Panc1 (cell line): ENCODE measurements around the gene LPAR3. TPM values are rescaled to one million over a fixed set of nuclear protein-coding genes. Genes with fewer than 3 reads are reported as not detected.

ENCODE experiments used
- ATAC-seq: fragments of 200-7000 bp; cut with Tn5 transposase; 2 replicates; pipeline ENCODE4 v1.9.1; 2020; ENCODE audit warnings: mild to moderate bottlenecking, moderate library complexity
- BruUV-seq: library from RNA; stranded (reverse); fragments of 400-500 nt; replicated peaks from 2 replicates; lab custom pipeline; 2021; lab: Mats Ljungman, UMichigan
- CTCF ChIA-PET: fragments of 300-600 bp; sonication (Branson Sonifier 250); formaldehyde crosslinking; loops from one replicate; lab custom pipeline; 2022; ENCODE audit warnings: antibody characterized with exemption; lab: Charles Lee
- POLR2A ChIA-PET: fragments of 300-600 bp; sonication (Branson Sonifier 250); formaldehyde crosslinking; loops from one replicate; lab custom pipeline; 2022; ENCODE audit warnings: antibody characterized with exemption; lab: Charles Lee
- DNase-seq: peaks from one replicate; pipeline ENCODE4 v3.0.0-alpha.2; 2010; ENCODE audit warnings: low read depth, low spot score
- H3K27ac ChIP-seq: 2 replicates; pipeline ENCODE4 v1.5.1; 2011; ENCODE audit warnings: mild to moderate bottlenecking, low read length, inconsistent platforms
- H3K27me3 ChIP-seq: fragments of 200-500 bp; sonication (Bioruptor generic); 2 replicates; pipeline ENCODE4 v1.6.0; 2014; ENCODE audit warnings: low read length, inconsistent platforms; ENCODE audit not compliant: control insufficient read depth, insufficient read depth
- H3K36me3 ChIP-seq: fragments of 200-500 bp; sonication (Bioruptor generic); 2 replicates; pipeline ENCODE4 v1.5.1; 2014; ENCODE audit warnings: inconsistent platforms, mild to moderate bottlenecking, low read length, moderate library complexity; ENCODE audit not compliant: control insufficient read depth, insufficient read depth
- H3K4me1 ChIP-seq: 2 replicates; pipeline ENCODE4 v1.5.1; 2011; ENCODE audit warnings: inconsistent platforms, mild to moderate bottlenecking, low read length, moderate library complexity; ENCODE audit not compliant: control insufficient read depth, insufficient read depth
- H3K4me3 ChIP-seq, 2 experiments: 2 replicates each; pipeline ENCODE4 v1.5.1; 2011 to 2012; ENCODE audit warnings: low read depth in 2 of 2, low read length in 2 of 2, mild to moderate bottlenecking in 2 of 2, inconsistent platforms in 1 of 2, moderate library complexity in 1 of 2
- H3K9me3 ChIP-seq: fragments of 200-500 bp; sonication (Bioruptor generic); 2 replicates; pipeline ENCODE4 v1.5.1; 2014; ENCODE audit warnings: low read depth, mild to moderate bottlenecking, inconsistent platforms, low read length, moderate library complexity; ENCODE audit not compliant: control insufficient read depth, insufficient read depth
- CTCF ChIP-seq: fragments of 450-650 bp; IDR thresholded peaks from 2 replicates; pipeline ENCODE4 v1.5.1; 2017; ENCODE audit warnings: mild to moderate bottlenecking
- POLR2AphosphoS5 ChIP-seq: IDR thresholded peaks from 2 replicates; pipeline ENCODE4 v1.6.1; 2012; ENCODE audit warnings: mild to moderate bottlenecking, low read depth, low read length, moderate library complexity
- REST ChIP-seq, 2 experiments: IDR thresholded peaks; 2 replicates each; pipeline ENCODE4 v1.6.1; 2011 to 2012; ENCODE audit warnings: low read depth in 2 of 2, control low read depth in 1 of 2, low read length in 1 of 2, mild to moderate bottlenecking in 1 of 2, moderate library complexity in 1 of 2; ENCODE audit not compliant: insufficient read depth in 1 of 2
- SIN3A ChIP-seq: IDR thresholded peaks from 2 replicates; pipeline ENCODE4 v1.6.1; 2012; ENCODE audit warnings: low read depth, mild to moderate bottlenecking, low read length, moderate library complexity, borderline replicate concordance; ENCODE audit not compliant: insufficient read depth
- TCF7L2 ChIP-seq: IDR thresholded peaks from 2 replicates; pipeline ENCODE4 v1.6.1; 2011; ENCODE audit warnings: mild to moderate bottlenecking, low read depth, low read length, inconsistent platforms
- in situ Hi-C: cut with HindIII; loops from 2 replicates; pipeline ENCODE4 v1.10.0; 2016; ENCODE audit warnings: low sequenced_read_pairs, low pct_unique_long_range_greater_than_20kb
- intact Hi-C: fragments of 100-400 bp; cut with micrococcal nuclease; formaldehyde crosslinking; loops from one replicate; pipeline ENCODE4 v1.10.0; 2022; ENCODE audit not compliant: unreplicated experiment
- total RNA-seq: library from RNA; stranded (reverse); gene quantifications from one replicate; pipeline ENCODE4 v1.2.1, GENCODE V29; 2021; ENCODE audit not compliant: unreplicated experiment

LPAR3 gene
- total RNA-seq, 1 experiment from 2014 or later = 6.3 TPM

- no peaks in the 10 kb centered on the region for H3K9me3 ChIP-seq
- POLR2A ChIA-PET = no interaction called here
- CTCF ChIA-PET = no interaction called here
- TF ChIP-seq CTCF (no peak), SIN3A (no peak), REST (IDR thresholded peaks at IDR 0.05; ENCODE audit: insufficient read depth in 1 of 2, low read depth in 2 of 2, low read length in 1 of 2) (no peak), TCF7L2 (no peak), POLR2AphosphoS5 (no peak)
- intact Hi-C loops (no loop called here), in situ Hi-C loops (no loop called here)
- no peaks in the 10 kb centered on the region for H3K36me3 ChIP-seq
- no peak for DNase-seq
- BruUV-seq = no TSS peak
- peaks cover 7% of the 10 kb centered on the region; the same call in 1 of the 2 replicates for H3K4me1 ChIP-seq
- H3K27ac ChIP-seq = no peak overlapping the region
- H3K4me3 ChIP-seq = no peak overlapping the region
- H3K27me3 ChIP-seq = no peaks in the 10 kb centered on the region
- ATAC-seq = no peak
Measured at GRCh38 chr1:84855691-84856630, 37.0 kb downstream of the LPAR3 start.

GRCh38 chr1:84855168-84855567, 37.8 kb downstream of the LPAR3 start:
- H3K27me3 ChIP-seq = no peaks in the 10 kb centered on the region
- POLR2A ChIA-PET = no interaction called here
- H3K4me3 ChIP-seq = no peak overlapping the region
- BruUV-seq = no TSS peak
- ATAC-seq (no peak), DNase-seq (no peak)
- H3K27ac ChIP-seq = no peak overlapping the region
- intact Hi-C loops = no loop called here
- CTCF ChIA-PET = no interaction called here
- H3K36me3 ChIP-seq = no peaks in the 10 kb centered on the region
- peaks cover 7% of the 10 kb centered on the region; the same call in 1 of the 2 replicates for H3K4me1 ChIP-seq
- in situ Hi-C loops = no loop called here
- no peaks in the 10 kb centered on the region for H3K9me3 ChIP-seq
- no peak for TF ChIP-seq CTCF
- no peak for TF ChIP-seq TCF7L2
- TF ChIP-seq SIN3A = no peak
- TF ChIP-seq POLR2AphosphoS5 = no peak
- no peak for TF ChIP-seq REST (IDR thresholded peaks at IDR 0.05; ENCODE audit: insufficient read depth in 1 of 2, low read depth in 2 of 2, low read length in 1 of 2)
